NCI-H446 treated with DMSO at 0.1 percent for 48 hours (cell line): Measurements from ENCODE around the gene POLE.
"Not testable (repeated sequence)": the region's sequence is repeated elsewhere in the genome, so short reads cannot be mapped to it uniquely, and the experiment has no call there.

ENCODE experiments used
- DNase-seq: peaks from one replicate; lab custom pipeline; 2025; lab: John Stamatoyannopoulos, UW

Gene POLE

DNA sequence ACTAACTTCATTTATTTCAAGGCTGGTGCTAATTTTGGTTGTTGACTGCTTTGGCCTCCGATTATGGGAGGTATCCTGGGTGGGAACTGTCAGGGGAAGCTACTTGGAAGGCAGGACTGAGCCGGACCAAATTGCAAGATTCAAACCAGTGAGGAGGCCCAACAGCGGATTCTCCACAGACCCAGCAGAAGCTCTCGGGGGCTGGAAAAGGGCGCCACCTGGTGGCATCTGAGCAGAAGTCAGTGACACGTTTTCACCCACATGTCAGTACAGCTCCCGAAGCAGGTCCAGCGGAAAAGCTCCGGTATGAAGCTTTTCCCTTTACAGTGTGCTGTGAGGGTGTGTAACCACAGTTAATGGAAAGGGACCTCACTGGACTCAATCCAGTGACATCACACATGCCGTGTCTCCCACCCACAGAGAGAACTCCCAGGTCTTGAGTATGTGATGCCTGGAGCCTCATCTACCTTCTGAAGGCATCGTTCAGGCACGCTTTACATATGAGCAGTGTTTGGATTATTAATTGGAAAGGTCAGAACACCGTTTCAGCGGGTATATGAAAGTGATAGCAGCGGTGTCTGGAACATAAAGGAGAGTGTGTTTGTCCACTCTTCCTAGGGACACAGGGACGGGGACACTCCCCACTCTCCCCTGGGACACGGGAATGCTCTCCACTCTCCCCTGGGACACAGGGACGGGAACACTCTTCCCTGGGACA, 72.1 kb downstream of the POLE start:
- peak; percentile 49 for DNase-seq

DNA sequence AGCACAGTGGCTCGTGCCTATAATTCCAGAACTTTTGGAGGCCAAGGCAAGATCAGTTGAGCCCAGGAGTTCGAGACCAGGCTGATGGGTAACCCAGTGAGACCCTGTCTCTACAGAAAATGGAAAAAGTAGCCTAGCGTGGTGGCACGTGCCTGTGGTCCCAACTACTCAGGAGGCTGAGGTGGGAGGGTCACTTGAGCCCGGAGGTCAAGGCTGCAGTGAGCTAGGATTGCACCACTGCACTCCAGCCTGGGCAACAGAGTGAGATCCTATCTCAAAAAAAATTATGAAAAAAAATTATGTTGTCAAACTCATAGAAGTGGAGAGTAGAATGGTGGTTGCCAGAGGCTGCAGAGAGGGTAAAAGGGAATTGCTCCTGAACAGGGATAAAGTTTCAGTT, 73.1 kb downstream of the POLE start:
- DNase-seq: no peak

DNA sequence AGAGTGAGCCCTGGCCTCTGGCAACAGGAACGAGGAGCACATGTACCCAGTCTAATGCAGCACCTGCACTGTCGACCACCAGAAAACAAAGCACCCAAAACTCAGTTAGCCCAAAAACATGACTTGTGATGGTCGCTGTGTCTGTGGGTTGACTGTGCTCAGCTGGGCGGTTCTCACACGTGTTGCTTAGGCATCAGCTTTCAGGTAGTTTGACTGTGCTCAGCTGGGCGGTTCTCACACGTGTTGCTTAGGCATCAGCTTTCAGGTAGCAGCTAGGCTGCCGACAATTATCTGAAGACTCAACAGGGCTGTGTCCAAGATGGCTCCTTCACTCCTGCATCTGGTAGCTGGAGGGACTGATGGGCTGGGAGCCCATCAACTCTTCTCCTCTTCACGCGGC, 75.5 kb downstream of the POLE start:
- DNase-seq: no peak

DNA sequence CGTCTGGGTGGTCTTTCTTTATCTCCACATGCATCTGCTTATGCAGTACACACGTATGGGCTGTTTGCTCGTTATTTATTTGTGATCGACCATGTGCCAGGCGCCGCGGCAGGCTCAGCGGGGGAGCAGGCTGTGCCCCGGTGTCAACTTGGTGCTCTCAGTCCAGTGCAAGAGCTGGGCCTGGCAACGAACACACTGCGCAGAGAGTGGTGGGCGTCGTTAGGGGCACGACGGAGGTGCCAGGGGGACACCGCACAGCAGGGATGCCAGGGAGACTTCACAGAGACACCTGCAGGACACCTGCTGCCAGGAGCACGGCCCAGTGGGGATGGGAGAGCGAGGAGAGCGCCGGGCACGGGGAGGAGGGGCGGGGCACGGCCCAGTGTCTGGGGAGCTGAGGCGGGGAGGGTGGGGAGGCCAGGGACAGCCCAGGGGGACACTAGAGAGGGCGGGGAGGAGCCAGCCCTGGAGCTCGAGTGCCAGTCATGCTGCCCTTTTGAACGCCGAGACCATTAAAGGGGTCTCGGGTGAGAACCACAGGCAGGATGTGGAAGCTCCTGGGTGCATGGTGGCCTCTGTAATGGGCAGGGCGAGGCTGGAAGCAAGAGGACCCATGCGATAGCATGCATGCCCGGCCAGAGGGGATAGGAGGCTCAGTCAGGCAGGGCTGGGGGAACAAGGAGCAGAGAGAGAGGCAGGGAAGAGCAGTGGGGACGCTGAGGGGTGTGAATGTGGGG, 76.1 kb downstream of the POLE start:
- DNase-seq: no peak

DNA sequence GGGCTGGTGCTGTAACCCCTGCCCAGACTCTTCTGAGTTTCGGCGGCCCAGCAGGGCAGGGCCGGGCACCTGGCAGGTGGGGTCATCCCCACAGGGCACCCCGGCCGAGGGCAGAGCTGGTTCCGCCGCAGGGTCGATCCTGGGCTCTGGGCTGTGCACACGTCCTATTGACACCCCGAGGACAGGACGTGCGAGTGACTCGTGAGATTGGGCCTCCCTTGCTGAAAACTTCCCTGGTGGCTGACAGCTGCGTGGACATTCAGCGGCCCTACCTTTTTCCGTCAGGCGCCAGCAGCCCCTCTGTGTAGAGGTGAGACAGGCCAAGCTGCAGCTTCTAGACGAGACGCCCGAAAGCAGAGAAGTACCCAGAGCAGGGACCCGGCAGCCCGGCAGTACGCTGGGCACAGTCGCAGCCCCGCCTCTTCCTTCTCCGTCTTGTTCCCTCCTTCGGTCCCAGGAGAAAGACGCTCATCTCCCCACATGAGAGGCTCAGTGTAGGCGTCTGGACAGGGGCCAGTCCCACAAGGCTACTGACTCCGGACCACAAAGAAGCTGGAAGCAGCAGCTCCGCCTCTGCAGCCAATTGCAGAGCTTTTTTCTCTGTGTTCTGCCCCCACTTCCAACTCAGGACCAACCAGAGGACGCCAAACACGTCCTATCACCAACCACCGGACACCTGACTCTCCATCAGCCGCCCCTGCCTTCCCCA, 76.9 kb downstream of the POLE start, which contains the start of gene LRCOL1:
TSS of gene LRCOL1 (minus strand) at position 532 of the 709 bp plus-strand sequence. CDS start 4,331 bp downstream, outside the sequence.
- DNase-seq: no peak

DNA sequence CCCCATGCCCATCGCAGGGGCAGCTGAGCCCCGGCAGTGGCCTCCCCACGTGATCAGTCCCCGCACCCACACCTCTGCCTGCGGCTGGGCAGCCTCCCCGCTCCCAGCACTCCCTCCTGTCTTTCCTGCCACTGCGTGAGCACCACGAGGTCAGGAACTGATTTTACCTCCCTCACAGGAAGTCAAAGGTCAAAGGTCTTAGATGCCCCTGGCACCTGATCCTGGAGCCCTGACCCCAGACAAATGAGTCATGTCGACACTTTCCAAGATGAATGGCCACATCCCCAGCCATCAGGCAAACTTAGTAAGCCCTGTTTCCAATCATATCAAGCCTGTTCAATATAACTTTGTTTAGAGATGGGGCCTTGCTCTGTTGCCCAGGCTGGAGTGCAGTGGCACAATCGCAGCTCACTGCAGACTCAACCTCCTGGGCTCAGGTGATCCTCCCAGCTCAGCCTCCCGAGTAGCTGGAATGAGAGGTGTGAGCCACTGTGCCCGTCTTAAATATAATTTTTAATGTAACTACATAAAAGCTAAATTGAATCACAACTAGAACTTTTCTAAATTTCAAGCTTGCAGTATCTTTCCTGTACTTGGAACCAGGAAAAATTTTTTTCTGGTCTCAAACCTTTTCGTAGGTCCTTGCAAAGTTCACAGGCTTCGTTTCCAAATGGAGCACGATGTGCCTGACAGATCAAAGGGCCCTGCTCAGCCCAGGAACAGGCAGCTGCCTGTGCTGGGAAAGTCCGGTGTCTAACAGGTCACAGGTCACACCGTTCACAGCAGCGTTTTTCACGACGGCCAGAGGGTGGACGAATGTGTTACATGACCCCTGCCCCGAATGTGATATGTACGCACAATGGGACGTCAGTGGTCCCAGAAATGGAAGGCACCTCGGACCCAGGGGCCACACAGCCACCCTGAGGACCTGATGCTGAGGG, 78.6 kb downstream of the POLE start:
- DNase-seq: no peak

DNA sequence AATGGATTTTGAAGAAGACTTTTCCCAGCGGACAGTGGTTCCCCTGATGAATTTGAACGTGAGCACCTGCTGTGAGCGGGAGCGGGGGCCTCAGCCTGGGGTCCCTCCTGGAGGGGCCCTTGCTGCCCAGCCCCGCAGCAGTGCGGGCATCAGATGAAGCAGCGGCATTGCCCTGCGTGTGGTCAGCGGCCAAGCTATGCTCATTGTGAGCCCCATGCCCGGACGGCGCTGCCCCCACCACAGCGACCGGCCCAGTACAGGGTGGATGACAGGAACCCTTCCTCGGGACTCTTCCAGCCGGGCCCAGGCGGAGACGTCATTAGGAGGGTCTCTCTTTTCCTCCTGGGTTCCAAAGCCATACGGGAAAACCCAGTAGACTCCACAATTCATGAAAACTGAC, 80.2 kb downstream of the POLE start:
- DNase-seq: no peak

DNA sequence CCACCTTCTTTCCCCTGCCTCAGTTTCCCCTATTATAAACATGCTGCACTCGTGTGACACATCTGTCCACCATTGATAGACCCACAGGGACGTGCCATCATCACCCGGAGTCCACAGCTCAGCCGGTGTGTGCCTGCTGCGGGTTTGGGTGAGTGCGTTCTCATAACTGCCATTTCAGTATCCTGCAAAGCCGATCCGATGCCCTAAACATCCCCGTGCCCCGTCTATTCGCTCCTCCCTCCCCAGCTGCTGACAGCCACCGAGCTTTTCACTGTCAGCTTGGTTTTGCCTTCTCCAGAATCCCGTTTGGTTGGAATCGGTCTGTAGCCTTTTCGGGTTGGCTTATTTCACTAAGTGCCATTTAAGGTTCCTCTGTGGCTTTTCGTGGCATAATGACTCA, 80.7 kb downstream of the POLE start:
- no peak for DNase-seq

DNA sequence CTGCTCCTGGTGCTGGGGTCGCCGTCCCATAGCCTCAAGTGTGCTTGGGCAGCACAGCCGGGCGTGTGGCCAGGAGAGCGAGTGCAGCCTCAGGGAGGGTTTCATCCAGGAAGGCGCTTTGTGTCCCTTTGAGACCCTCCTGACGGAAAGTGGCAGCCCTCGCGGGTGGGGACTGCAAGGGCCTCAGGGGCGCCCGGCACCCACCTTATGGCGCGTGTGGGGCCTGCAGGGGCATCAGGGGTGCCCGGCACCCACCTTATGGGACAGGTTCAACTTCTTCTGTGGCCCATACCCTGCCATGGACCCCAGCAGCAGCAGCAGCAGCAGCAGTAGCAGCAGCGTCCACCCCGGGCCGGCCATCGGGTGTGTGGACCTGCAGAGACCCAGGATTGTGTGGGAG, 81.2 kb downstream of the POLE start:
- no peak for DNase-seq

DNA sequence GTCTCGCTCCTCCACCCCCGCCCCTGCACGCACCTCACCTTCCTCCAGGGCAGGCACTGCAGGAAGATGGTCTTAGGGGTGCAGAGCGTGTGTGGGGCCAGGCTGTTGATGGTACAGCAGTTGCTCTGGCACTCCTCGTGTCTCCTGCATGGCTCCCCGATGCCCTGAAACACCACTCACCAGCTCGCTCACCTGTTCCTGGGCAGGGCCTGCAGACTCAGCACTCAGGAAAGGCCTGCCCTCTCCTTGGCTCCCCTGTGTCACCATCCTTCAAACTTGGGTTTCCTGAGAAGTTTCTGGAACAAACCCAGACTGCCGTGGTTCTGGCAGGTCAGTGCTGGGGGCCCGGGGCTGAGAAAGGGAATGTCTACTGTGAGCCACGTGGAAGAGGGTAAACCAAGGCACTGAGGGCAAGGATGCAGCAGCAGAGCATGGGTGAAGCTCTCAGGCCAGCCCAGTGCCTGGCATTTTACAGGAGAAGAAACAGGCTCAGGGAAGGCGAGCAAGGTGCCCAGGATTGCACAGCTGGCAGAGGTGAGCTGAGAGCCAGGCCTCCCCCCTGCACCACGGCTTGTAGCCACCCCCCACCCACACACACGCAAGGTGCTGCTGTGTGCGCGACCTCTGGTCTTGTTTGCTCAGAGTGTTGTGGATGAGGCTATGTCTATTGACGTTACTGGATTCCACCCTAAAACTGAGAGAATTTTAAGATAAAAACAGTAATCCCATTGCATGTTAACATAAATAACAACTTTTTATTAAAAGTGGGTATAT, 82.3 kb downstream of the POLE start:
- DNase-seq: no peak

DNA sequence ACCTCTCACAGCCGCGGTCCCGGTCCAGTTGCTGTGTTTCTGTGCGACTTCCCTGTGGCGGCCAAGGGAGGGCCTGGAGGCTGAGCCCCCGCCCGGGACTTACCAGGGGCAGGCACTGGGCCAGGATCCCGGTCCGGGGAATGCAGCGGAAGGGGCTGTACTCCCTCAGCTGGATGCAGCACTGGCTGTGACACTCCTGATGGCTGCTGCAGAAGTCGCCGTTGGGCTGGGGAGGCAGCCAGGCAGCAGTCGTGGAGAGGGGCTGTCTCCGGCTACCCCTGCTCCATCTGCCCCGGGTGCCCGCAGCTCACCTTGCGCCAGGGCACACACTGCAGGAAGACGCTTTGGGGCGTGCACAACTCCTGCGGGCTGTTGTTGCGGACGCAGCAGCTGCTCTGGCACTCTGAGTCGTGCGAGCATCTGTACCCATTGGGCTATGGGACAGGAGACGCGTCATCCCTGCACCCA, 83.0 kb downstream of the POLE start:
- no peak for DNase-seq

DNA sequence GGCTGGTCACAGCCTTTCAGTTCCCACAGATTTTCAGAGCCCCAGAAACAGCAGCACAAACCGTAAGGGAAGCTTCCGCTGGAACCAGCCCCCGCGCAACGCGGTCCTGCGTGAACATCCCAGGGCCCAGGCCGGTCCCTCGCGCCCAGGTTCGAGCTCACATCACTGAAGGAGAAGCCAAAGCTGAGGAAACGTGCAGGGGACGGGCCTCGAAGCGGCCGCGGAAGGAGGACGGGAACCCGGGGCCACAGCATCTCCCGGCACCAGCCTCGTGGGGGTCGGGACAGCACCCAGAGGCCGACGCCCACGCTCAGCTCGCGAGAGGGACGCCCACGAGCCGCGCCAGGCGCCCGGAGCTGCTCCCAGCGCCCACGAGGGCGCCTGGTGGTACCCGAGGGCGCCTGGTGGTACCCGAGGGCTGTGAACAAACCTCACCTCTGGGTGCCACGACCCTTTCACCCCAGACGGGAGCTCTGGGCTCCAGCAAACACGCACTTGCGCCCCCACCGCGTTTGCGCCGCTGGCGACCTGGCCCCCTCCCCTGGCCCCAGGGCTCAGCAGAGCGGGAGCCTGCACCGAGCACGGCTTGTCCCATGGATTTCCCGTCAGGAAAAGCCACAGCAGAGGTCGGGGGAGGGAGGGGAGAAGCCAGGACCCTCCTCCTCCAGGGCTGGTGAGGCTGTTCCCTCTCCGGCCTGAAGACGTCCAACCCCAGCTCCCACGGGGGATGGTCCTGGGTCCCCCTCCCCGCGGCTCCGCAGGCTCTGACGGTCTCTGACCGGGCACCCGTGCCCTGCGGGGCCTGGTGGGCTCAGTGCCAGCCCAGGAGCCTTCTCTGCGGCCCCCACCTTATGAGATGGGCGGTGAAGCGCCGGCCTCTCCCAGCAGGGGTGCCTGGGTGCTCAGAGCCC, 83.6 kb downstream of the POLE start:
- DNase-seq: no peak

DNA sequence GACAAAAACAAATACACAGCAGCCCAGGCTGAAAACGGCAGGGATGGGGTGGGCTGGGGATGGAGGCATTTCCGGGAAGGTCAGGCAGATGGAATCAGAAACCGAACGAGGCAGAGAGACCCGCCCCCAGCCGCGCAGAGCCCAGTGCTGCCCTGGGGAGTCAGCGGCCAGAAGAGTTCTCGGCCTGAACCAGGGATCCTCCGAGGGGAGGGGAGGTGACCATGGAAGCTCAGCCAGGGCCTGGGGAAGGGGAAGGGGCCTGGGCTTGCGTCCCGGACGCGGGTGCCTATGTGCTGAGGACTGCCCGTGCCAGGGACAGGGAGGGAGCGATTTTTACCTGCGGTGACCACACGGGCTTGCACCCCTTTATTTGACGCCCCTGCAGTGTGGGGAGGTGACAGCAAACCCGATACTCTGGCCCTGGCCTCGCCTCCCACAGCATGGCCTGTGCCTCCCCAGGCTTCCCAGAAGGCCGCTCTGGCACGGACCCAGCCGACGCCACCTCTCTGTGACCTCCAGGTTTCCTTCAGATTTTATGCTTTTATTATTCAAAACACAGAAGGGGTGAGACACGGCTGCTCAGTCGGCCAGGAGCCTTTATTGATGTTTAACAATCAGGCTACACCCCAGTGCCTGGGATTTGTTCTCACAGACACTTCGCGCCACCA, 84.4 kb downstream of the POLE start:
- DNase-seq: no peak

DNA sequence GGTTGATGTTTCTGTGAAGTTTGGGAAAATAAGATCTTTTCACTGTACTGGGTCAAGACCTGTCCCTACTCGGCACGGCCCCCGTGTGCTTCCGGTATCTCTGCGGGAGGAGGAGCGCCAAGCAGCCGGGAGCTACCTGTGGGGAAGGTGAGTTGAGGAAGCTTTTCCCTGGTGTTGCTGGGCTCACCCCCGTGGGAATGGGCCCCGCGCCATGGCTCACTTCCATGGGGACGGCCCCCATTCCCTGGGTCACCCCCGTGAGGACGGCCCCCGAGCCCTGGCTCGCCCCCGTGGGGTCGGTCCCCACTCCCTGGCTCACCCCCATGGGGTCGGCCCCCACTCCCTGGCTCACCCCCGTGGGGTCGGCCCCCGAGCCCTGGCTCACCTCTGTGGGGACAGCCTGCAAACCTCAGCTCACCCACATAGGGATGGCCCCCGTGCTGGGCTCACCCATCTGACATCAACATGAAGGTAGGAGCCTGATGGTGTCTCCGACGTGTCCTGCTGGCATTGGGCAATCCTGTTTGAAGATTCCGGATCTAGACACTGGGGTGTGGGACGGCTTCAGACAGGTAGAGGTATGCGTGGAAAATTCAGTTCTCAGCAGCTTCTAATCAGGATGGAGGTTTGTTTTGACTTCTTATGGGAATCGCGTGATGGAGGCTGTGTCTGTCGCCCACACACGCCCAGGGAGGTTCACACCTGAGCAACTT, 85.8 kb downstream of the POLE start:
- no peak for DNase-seq

DNA sequence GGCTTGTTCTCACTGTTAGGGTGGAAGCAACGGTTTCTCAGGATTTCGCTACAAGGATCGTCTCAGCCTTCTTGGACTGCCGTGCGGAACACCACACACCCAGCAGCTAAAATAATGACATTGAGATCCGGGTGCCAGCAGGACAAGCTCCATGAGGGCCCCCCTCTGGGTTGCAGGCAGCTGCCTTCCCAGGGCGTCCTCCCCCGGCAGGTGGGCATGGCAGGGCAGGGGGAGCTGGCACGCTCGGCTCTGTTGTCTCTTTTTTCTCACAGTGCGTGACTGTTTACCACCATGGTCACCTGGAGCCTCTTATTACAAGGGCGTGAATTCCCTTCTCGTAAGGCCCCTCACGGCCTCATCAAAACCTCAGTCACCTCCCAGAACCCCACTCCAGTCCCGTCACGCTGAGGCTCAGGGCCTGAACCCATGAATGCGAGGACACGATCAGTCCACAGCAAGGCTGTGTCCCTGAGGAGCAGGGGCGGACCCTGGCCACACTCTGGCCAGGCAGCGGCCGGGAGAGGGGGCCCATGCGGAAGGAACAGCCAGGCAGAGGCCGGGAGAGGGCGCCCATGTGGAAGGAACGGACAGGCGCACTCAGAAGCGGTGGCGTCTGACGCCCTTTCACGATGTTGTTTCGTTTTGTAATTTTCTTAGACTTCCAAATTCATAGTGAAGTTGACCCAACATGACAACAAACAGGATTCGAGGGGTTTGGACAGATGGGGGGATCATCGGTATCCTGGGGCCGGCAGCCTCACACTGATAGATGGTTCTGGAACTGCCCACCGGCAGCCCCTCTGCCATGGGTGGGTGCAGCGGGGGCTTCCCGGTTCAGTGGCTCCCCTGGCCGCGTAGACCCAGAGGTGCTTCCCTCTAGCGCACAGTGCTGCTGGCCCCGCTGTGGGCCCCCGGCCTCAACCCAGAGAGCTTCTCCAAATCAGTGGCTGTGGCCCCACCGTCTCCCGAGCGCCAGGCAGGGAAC, 86.8 kb downstream of the POLE start:
- DNase-seq: no peak

DNA sequence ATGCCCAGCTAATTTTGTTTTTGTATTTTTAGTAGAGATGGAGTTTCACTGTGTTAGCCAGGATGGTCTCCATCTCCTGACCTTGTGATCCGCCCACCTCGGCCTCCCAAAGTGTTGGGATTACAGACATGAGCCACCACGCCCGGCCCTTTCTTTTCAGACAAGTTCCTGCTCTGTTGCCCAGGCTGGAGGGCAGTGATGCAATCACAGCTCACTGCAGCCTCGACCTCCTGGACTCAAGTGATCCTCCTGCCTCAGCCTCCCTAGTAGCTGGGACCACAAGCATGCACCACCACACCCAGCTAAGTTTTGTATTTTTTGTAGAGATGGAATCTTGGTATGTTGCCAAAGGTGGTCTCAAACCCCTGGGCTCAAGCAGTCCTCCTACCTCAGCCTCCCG, 87.6 kb downstream of the POLE start:
- DNase-seq: not testable (repeated sequence)
